Kidney epithelial cell (primary cell): ENCODE results near the gene PKN3. TPM values are rescaled to one million over a fixed set of nuclear protein-coding genes. Genes with fewer than 3 reads are reported as not detected.
"Not testable (repeated sequence)": the region's sequence is repeated elsewhere in the genome, so short reads cannot be mapped to it uniquely, and the experiment has no call there.

Source experiments
- DNase-seq: peaks from one replicate; pipeline ENCODE4 v3.0.0-alpha.2; 2010; ENCODE audit warnings: low read depth
- H3K27me3 ChIP-seq: 2 replicates; pipeline ENCODE4 v1.6.0; 2011; ENCODE audit warnings: low read length; ENCODE audit not compliant: control insufficient read depth, insufficient read depth
- H3K36me3 ChIP-seq: 2 replicates; pipeline ENCODE4 v1.5.1; 2011; ENCODE audit warnings: low read length; ENCODE audit not compliant: control insufficient read depth, insufficient read depth
- H3K4me3 ChIP-seq: 2 replicates; pipeline ENCODE4 v1.5.1; 2011; ENCODE audit warnings: low read depth, mild to moderate bottlenecking, control low read depth, low read length
- total RNA-seq: library from RNA; depleted of rRNA; stranded (reverse); fragments of >200 nt; gene quantifications from 2 replicates; pipeline ENCODE4 v1.2.3, GENCODE V29; 2015
- TF ChIP-seq, protein P1 (sequence below): IDR thresholded peaks from 2 replicates; pipeline ENCODE4 v1.5.1; 2011; ENCODE audit warnings: mild to moderate bottlenecking, moderate library complexity, low read length, control low read depth, inconsistent platforms; ENCODE audit not compliant: insufficient read depth, poor library complexity, severe bottlenecking

The PKN3 gene
- total RNA-seq, 1 donor from 2014 or later: 4.6 TPM

- TF ChIP-seq, protein P1, sequence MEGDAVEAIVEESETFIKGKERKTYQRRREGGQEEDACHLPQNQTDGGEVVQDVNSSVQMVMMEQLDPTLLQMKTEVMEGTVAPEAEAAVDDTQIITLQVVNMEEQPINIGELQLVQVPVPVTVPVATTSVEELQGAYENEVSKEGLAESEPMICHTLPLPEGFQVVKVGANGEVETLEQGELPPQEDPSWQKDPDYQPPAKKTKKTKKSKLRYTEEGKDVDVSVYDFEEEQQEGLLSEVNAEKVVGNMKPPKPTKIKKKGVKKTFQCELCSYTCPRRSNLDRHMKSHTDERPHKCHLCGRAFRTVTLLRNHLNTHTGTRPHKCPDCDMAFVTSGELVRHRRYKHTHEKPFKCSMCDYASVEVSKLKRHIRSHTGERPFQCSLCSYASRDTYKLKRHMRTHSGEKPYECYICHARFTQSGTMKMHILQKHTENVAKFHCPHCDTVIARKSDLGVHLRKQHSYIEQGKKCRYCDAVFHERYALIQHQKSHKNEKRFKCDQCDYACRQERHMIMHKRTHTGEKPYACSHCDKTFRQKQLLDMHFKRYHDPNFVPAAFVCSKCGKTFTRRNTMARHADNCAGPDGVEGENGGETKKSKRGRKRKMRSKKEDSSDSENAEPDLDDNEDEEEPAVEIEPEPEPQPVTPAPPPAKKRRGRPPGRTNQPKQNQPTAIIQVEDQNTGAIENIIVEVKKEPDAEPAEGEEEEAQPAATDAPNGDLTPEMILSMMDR: no peak
- H3K4me3 ChIP-seq: peak overlapping the region; percentile 95
- DNase-seq: no peak
- no peaks in the 10 kb centered on the region for H3K27me3 ChIP-seq
- peaks cover 1% of the 10 kb centered on the region for H3K36me3 ChIP-seq
These were observed 13.0 kb upstream of the PKN3 start for GRCh38 chr9:128689293-128689774.

- no peak for DNase-seq
- TF ChIP-seq, protein P1: no peak
- H3K27me3 ChIP-seq: no peaks in the 10 kb centered on the region
- H3K36me3 ChIP-seq: peaks cover 1% of the 10 kb centered on the region
- H3K4me3 ChIP-seq: peak overlapping the region; percentile 95
These were observed 12.3 kb upstream of the PKN3 start for GRCh38 chr9:128689820-128690683.

- peak overlapping the region; percentile 95 for H3K4me3 ChIP-seq
- TF ChIP-seq, protein P1: no peak
- no peaks in the 10 kb centered on the region for H3K27me3 ChIP-seq
- peaks cover 1% of the 10 kb centered on the region for H3K36me3 ChIP-seq
- no peak for DNase-seq
These were observed 11.6 kb upstream of the PKN3 start for GRCh38 chr9:128690684-128691034.

GRCh38 chr9:128693738-128694137 lies 8.6 kb upstream of the PKN3 start:
- not testable (repeated sequence) for H3K27me3 ChIP-seq, H3K36me3 ChIP-seq, DNase-seq, H3K4me3 ChIP-seq

GRCh38 chr9:128694344-128694743 lies 8.0 kb upstream of the PKN3 start:
- Histone ChIP-seq H3K27me3 (no peaks in the 10 kb centered on the region), H3K36me3 (peaks cover 1% of the 10 kb centered on the region), H3K4me3 (no peak overlapping the region)
- TF ChIP-seq, protein P1: no peak
- DNase-seq: no peak

DNA sequence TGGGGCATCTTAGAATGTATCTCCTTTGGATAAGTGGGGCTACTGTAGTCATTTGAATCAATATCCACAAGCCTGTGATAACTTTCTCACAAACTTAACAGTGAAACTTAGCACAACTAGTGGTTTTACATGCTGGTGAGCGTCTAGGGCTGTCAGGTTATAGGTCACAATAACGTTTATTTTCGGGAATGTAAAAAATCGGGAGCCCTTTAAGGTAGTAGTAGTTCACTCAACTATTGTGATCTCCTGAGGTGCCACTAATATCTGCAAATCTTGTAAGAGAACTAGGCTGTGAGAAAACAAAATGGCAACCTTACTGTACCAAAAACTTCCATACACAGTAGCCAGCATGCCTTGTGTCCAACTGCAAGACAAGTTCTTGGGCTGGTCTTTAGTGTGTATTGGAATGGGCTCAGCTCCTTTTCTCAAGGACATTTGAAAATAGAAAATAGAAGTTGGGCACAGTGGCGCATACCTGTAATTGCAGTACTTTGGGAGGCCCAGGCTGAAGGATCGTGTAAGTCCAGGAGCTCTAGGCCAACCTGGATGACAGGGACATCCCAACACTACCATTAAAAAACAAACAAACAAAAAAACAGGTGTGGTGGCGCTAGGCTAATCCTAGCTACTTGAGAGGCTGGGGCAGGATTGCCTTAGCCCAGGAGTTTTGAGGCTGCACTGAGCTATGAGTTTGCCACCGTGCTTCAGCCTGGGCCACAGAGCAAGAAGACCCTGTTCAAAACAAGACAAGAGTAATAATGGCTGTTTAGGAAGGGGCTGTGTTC lies 5.2 kb upstream of the PKN3 start:
- H3K36me3 ChIP-seq: no peaks in the 10 kb centered on the region
- H3K27me3 ChIP-seq: no peaks in the 10 kb centered on the region
- TF ChIP-seq, protein P1: no peak
- DNase-seq: no peak
- H3K4me3 ChIP-seq: no peak overlapping the region

- not testable (repeated sequence) for H3K4me3 ChIP-seq, DNase-seq, H3K27me3 ChIP-seq, H3K36me3 ChIP-seq
These were observed 3.1 kb upstream of the PKN3 start for GRCh38 chr9:128699096-128699795.
